Central memory CD4-positive, alpha-beta T cell (primary cell): ENCODE measurements around the gene STK17B.

ENCODE experiments used
- DNase-seq: peaks from one replicate; pipeline ENCODE4 v3.0.0; 2022

STK17B gene

DNA sequence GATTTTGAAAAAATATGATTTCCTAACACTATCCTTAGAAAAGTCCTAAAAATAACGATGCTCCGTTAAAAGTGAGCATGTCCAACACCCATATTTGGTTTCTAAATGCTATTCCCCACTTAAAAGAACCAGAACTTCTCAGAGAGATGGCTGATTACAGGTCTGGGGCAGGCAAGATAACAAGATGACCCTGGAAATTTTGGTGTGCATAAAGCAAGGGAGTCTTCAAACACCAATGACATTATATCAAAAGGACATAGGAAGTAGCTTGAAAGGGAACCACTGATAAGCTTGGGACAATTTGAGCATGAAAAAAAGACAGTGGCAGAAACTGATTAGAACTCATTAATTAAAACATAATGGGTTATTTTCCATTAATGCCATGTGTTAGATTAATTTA is 17.9 kb downstream of the STK17B start:
- no peak for DNase-seq

DNA sequence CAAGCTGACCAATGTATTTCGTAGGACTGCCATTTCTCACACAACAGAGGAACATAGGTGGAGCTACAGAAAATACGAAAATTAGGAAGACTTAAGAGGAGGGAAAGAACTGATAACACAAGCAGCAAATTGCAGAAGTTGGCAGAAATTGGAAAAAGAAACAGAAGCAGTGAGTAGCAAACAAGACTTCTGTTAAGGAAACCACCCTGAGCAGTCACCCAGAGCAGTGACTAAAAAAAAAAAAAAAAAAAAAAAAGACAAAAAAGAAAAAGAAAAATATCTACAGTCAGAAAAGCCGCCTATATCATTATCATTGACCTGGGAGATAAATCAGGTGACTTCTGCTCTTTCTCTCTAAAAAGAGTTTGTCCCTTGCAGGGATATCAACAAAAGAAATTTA is 21.4 kb downstream of the STK17B start:
- DNase-seq: no peak

GRCh38 chr2:196148736-196149135 is 22.6 kb downstream of the STK17B start:
- DNase-seq: no peak

- DNase-seq: no peak
Observed at GRCh38 chr2:196145256-196145655, 26.1 kb downstream of the STK17B start.

DNA sequence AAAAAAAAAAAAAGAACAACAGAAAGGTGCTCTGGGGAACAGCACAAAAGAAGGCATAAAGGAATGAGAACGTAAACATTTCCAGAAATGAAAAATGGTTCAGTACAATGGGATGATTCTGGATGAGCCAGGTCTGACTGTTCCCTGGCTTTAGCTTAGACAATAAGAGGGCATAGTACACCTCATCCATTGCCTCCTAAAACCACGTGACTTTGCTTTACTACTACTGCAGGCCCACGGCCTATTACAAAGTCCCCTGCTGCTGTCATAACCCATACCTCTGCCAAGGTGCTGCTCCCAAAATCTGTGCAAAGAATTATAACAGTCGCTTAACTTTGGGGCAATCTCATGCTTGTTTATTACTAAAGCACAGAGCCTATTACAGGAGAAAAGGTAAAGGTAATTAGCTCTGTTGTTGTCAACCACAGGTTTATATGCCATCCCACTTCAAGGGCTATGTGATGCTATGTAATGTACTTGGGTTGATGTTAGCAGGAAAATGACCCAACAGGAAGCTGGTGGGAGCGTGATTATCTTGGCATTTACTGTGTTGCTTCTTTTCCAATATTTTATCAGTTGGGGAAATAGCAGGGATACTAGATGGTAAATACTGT is 26.8 kb downstream of the STK17B start:
- DNase-seq: no peak

GRCh38 chr2:196143730-196144131 is 27.6 kb downstream of the STK17B start:
- DNase-seq: no peak

- DNase-seq: no peak
Observed at GRCh38 chr2:196142825-196143224, 28.6 kb downstream of the STK17B start.

GRCh38 chr2:196140213-196140612 is 31.2 kb downstream of the STK17B start:
- DNase-seq: no peak

DNA sequence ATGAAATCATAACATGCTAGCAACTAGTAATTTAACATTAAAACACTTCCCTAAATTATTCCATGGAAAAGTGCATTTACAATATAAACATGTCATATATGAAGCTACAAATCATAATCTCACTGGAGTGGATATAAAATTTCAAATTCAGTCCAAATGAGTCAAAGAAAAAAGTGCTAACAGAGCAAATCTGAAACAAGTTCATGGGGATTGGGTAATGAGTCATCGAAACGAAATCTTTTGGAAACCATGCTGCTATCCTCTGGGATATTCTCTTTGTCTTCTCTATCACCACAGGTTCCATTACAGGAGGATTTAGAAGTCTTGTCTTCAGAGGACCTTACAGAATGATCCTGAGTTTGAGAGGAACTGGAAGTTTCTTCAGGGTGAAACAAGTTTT is 34.1 kb downstream of the STK17B start:
- no peak for DNase-seq

DNA sequence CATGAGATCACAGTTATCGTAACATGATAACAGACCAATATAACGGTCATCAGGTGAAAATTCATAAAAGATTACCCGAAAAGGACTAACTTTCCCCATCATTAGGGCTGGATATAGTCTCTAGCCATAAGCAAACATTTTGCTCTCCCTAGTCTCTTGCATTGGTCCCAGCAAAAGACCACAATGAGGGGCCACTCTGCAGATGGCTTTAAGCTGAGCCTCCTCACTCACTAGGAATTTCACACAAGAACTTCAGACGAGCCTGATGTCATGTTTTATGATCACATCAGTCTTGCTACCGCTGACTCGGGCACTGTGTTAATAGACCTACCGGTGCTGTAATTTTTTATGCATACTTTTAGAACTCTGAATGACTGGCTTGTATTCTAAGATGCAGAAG is 35.2 kb downstream of the STK17B start:
- no peak for DNase-seq

GRCh38 chr2:196131949-196132925 is 39.1 kb downstream of the STK17B start:
- DNase-seq: peak; percentile 53

DNA sequence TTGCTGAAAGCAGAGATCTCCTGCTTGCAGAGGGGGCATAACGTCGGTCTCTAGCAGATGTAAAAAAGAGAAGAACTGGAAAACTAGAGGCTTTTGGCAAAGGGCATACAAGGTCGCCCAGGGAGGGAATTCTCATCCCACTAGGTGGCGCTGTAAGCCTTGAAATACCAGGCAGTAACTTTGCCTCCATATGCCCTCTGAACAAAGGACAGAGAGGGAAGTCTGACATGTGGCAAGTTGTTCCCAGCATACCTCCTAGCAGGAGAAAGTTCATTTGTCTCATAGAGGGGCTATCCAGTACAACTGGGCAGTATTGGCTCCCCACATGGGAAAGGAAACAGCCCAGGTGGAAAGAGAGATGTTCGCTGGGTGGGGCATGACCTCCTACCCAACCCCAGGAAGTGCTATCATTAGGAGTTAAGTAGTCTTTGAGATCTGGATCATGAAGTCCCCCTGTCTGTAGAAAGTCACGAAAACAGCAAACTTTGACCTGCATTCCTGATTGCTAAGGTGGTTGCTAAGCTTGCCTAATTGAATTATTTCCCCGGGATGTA is 39.9 kb downstream of the STK17B start:
- DNase-seq: peak; percentile 59

- no peak for DNase-seq
Observed at GRCh38 chr2:196130039-196130825, 41.1 kb downstream of the STK17B start.

- no peak for DNase-seq
Observed at GRCh38 chr2:196128749-196129148, 42.6 kb downstream of the STK17B start.

DNA sequence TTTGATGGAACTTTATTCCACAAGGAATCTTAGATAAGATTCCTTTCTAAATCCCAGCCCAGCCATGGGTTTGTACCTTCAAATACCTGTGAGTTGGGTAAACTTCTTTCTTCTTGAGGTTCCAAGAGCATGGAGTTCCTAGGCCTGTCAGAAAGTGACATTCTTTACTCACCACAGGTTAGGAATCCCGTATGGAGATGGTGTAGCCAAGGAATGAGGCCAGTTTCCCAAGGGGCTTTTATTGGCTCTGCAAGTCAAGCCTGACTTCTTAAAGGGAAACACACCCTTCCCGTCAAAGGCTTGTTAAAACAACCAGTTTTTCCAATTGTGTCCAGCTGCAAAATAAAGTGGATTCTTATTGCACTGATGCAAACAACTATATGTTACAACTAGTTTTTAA is 45.8 kb downstream of the STK17B start:
- DNase-seq: no peak

GRCh38 chr2:196123679-196124373 is 47.6 kb downstream of the STK17B start:
- DNase-seq: no peak

DNA sequence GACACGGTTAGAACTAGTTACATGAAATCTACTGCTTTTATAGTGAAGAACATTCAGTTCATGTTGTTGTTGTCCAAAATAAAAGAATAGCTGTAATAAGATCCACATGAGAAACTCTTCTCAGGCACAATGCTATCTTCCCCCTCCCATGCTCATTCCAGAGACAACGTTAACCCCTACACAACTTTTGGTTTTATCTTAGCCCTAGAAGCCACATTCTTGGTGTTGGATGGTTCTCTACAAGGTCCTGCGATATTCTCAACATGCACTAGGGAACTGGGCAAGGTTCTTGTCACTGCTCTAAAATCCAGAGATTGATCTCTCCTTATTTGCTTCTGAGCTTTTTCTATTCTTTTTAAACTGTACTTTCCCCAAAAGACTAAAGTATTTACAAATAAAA is 51.5 kb downstream of the STK17B start:
- no peak for DNase-seq

DNA sequence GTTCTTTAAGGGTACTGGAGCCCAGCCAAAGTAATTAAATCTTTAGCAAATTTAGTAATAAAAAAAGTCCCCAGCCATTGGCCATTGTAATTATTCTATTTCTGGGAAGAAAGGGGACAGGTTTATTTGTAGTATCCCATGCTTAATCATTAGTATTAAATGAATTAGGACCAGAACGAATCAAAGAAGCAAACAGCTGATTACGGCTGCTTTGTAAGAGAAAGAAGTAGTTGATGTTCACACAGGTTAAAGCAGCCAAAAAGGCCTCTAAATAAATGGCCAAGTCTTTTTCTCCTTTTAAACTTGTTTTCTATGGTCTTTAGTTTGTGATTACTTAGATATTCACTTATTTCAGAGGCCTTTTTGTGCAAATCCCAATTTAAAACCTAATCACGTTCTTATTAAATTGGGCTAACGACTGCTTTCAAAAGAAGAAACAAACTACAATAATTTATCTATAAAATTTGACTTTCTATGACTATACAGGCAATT is 54.1 kb downstream of the STK17B start:
- DNase-seq: no peak

DNA sequence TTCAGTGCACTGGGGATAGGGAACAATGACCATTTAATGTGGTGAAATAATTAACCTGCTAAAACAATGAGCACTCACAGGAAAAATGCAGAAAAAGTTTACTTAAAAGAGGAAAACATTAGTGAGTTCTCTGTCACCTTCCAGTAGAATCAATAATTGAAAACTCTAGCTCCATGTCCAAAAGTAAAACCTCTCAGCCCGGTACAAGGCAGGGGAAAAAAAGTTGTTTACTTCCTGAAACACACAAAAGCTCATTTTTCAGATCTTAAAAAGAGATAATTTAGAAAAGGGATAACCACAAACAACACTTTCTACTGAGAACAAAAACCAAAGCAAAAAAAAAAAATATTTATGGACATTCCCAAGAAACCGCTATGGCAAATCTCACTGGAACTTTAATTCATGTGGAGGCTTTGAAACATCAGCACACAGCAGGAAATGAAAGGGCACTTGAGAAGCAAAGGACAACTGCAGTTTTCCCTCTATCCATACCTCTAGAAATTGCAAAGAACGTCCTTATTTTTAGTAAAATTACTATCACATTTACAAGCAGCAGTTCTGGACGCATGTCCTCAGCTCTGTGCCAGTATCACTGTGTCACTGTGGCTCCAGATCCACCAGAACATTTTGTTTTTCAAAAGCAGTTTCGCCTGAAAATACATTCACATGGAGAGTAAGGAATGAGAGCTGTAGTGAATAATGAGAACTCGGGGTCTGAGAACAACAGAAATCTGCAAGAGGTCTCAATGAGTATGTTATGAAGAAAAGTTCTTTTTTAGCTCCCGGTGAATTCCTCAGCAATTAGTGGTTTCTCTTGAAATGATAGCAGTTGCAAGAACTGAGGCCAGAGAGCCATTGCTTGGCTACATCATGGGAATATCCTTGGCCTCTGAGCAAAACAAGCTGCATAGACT is 58.1 kb downstream of the STK17B start:
- DNase-seq: no peak

DNA sequence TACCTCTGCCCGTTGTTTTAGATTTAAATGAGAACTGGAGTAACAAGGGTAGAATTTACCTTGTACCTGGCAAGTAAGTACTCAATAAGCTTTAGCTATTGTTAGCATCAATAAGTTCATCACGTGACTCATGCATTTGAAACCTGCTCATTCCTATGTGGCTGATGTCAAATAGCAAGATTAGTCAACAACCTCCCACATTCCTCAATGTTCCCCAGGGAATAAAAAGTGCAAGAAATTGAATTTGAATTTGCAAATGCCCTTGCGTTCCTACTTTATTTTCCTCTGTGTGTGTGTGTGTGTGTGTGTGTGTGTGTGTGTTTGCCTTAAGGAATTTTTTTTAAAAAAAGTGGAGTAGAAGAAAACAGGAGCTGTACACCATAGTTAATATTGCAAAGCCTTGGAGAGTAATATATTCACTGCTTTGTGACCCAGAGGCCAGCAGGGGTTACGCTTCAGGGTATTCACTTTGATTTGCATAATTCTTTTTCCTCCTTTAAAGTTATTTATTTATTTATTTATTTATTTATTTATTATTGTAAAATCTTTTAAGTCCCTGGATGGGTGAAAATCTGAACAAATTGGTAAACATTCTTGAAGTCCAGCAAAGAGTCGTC is 58.9 kb downstream of the STK17B start:
- DNase-seq: no peak

DNA sequence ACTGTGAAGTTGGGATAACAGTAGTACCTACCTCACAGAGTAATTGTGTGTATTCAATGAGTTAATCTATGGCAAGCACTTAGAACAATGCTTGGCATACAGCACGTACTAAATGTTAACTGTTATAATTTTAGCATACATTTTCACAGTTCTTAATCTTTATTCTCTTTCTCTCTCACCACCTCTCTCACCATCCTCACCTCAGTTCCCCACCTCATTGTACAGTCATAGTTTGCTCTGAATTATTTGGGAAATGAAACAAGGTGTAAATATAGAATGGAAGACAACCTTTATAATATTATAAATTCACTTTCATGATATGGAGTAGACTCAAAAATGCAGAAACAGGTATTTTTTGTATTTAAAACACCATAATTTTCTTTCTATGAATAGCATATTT is 62.8 kb downstream of the STK17B start:
- no peak for DNase-seq
